Right lobe of liver (tissue), 4 donors: ENCODE data around the gene ITGB3.

Experiments
- POLR2A ChIP-seq: fragments of 450-650 bp; IDR thresholded peaks from one replicate; pipeline ENCODE4 v1.6.1; 2017; ENCODE audit warnings: antibody characterized with exemption, mild to moderate bottlenecking
- TF ChIP-seq, protein P1 (sequence below), 4 donors: fragments of 200-600 bp in 3 of 4; fragments of 450-650 bp in 1 of 4; IDR thresholded peaks; one replicate each; pipeline versions ENCODE4 v1.5.1 to v1.8.0; 2016 to 2022; ENCODE audit warnings: antibody characterized with exemption in 4 of 4, mild to moderate bottlenecking in 2 of 4
- donor health status: DM: no; HTN: no; CAD: no.
- donor health status: DM: no; HTN: no; CAD: no.
- donor health status: DM: no; HTN: yes; CAD: no.

DNA sequence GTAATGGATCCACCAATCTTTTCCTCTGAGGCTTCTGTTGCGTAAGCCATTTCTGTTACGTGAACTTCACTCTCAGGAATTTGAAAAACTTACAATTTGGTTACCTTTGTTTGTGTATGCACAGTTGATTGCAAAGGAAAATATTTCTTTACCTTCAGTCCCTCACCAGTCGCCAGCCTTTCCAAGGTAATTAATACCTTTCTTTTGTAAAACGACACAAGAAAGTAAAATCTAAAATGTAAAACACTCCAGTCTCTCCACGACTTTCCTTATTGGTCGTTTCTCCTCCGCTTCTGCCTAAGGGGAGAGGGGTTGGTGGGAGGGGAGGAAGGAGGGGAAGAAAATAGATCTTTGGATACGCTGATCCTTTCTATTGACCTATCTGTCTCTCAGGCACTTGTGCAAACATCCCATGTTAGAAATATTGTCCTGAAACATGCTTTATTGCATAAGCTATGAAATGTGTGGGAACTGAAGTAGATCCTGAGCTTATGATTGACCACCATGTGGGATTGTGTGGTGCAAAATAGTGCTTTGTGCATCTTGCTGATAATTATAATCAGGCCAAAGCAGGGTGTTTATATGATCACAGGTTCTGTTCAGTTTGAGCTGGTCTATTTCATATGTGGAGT, 37.7 kb downstream of the ITGB3 start:
- TF ChIP-seq, protein P1, sequence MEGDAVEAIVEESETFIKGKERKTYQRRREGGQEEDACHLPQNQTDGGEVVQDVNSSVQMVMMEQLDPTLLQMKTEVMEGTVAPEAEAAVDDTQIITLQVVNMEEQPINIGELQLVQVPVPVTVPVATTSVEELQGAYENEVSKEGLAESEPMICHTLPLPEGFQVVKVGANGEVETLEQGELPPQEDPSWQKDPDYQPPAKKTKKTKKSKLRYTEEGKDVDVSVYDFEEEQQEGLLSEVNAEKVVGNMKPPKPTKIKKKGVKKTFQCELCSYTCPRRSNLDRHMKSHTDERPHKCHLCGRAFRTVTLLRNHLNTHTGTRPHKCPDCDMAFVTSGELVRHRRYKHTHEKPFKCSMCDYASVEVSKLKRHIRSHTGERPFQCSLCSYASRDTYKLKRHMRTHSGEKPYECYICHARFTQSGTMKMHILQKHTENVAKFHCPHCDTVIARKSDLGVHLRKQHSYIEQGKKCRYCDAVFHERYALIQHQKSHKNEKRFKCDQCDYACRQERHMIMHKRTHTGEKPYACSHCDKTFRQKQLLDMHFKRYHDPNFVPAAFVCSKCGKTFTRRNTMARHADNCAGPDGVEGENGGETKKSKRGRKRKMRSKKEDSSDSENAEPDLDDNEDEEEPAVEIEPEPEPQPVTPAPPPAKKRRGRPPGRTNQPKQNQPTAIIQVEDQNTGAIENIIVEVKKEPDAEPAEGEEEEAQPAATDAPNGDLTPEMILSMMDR (IDR thresholded peaks at IDR 0.05) = no peak
- no peak for TF ChIP-seq POLR2A
